CD8-positive, alpha-beta memory T cell (primary cell): Measurements from ENCODE around the gene BIRC6. TPM values are rescaled to one million over a fixed set of nuclear protein-coding genes. Genes with fewer than 3 reads are reported as not detected.

Experiments used
- CTCF ChIA-PET: fragments of 350-600 bp; sonication (Branson Sonifier 250); formaldehyde crosslinking; loops from one replicate; lab custom pipeline; 2021; ENCODE audit warnings: antibody characterized with exemption; lab: Charles Lee
- POLR2A ChIA-PET: fragments of 350-600 bp; sonication (Branson Sonifier 250); formaldehyde crosslinking; loops from one replicate; lab custom pipeline; 2021; ENCODE audit warnings: antibody characterized with exemption; lab: Charles Lee
- DNase-seq, 5 donors: peaks; one replicate each; pipeline versions ENCODE4 v3.0.0 to v3.0.0-alpha.2; 2020 to 2022; ENCODE audit warnings: mixed read lengths in 1 of 5
- H3K27ac ChIP-seq: one replicate; pipeline ENCODE4 v1.7.0; 2013; ENCODE audit warnings: low read depth, mild to moderate bottlenecking, low read length, moderate library complexity
- H3K27me3 ChIP-seq: 2 replicates; pipeline ENCODE4 v1.7.0; 2013; ENCODE audit warnings: low read length, mild to moderate bottlenecking; ENCODE audit not compliant: insufficient read depth, poor library complexity, severe bottlenecking
- H3K36me3 ChIP-seq: 2 replicates; pipeline ENCODE4 v1.7.0; 2013; ENCODE audit warnings: mild to moderate bottlenecking, low read length, moderate library complexity; ENCODE audit not compliant: insufficient read depth
- H3K4me1 ChIP-seq: 2 replicates; pipeline ENCODE4 v1.7.0; 2013; ENCODE audit warnings: mild to moderate bottlenecking, low read length, moderate library complexity; ENCODE audit not compliant: insufficient read depth
- H3K4me3 ChIP-seq: 2 replicates; pipeline ENCODE4 v1.7.0; 2013; ENCODE audit warnings: mild to moderate bottlenecking, low read length
- H3K9me3 ChIP-seq: 2 replicates; pipeline ENCODE4 v1.7.0; 2013; ENCODE audit warnings: mild to moderate bottlenecking, low read length
- H3K27ac Mint-ChIP-seq, 8 donors: one replicate each; pipeline ENCODE4 v1.8.0; 2020 to 2021; ENCODE audit warnings: mixed read lengths in 8 of 8, mild to moderate bottlenecking in 6 of 8, inconsistent platforms in 3 of 8, moderate library complexity in 3 of 8
- H3K27me3 Mint-ChIP-seq, 2 donors: one replicate each; pipeline ENCODE4 v1.8.0; 2020 to 2021; ENCODE audit warnings: mixed read lengths in 2 of 2, mild to moderate bottlenecking in 1 of 2, moderate library complexity in 1 of 2
- H3K36me3 Mint-ChIP-seq, 3 donors: one replicate each; pipeline ENCODE4 v1.8.0; 2020 to 2021; ENCODE audit warnings: mixed read lengths in 3 of 3, inconsistent platforms in 1 of 3, mild to moderate bottlenecking in 1 of 3
- H3K4me1 Mint-ChIP-seq, 3 donors: one replicate each; pipeline ENCODE4 v1.8.0; 2020 to 2021; ENCODE audit warnings: mixed read lengths in 3 of 3, inconsistent platforms in 1 of 3, mild to moderate bottlenecking in 1 of 3
- H3K4me3 Mint-ChIP-seq, 7 donors: one replicate each; pipeline ENCODE4 v1.8.0; 2020 to 2021; ENCODE audit warnings: mixed read lengths in 7 of 7, mild to moderate bottlenecking in 6 of 7, moderate library complexity in 4 of 7, inconsistent platforms in 2 of 7
- H3K9me3 Mint-ChIP-seq, 5 donors: one replicate each; pipeline ENCODE4 v1.8.0; 2020 to 2022; ENCODE audit warnings: mixed read lengths in 5 of 5, mild to moderate bottlenecking in 3 of 5, moderate library complexity in 2 of 5, inconsistent platforms in 1 of 5
- polyA plus RNA-seq: library from polyadenylated mRNA; unstranded; fragments of 300-500 nt; fragmentation: Illumina TruSeq; gene quantifications from one replicate; pipeline ENCODE4 v1.2.3, GENCODE V29; 2021
- total RNA-seq, 2 experiments: library from RNA; stranded (reverse); gene quantifications; one replicate each; pipeline ENCODE4 v1.2.3, GENCODE V29; 2021

BIRC6 gene
- total and polyA plus RNA-seq, 3 experiments from 2014 or later: 32.4 to 72.5 (median 71.8) TPM

GRCh38 chr2:32611366-32611765, 254.5 kb downstream of the BIRC6 start:
- CTCF ChIA-PET: no interaction called here
- Mint-ChIP-seq H3K27ac (peak overlapping the region in 2 of 8 donors; percentile 66 to 81), H3K4me3 (no peak overlapping the region), H3K9me3 (no peaks in the 10 kb centered on the region), H3K36me3 (peaks cover 0 to 75% (median 26%) of the 10 kb centered on the region in 3 donors), H3K4me1 (no peaks in the 10 kb centered on the region), H3K27me3 (no peaks in the 10 kb centered on the region)
- Histone ChIP-seq H3K36me3 (peaks cover 25% of the 10 kb centered on the region), H3K4me3 (no peak overlapping the region), H3K27me3 (no peaks in the 10 kb centered on the region), H3K4me1 (no peaks in the 10 kb centered on the region), H3K27ac (no peak overlapping the region), H3K9me3 (no peaks in the 10 kb centered on the region)
- no peak for DNase-seq
- POLR2A ChIA-PET: no interaction called here

DNA sequence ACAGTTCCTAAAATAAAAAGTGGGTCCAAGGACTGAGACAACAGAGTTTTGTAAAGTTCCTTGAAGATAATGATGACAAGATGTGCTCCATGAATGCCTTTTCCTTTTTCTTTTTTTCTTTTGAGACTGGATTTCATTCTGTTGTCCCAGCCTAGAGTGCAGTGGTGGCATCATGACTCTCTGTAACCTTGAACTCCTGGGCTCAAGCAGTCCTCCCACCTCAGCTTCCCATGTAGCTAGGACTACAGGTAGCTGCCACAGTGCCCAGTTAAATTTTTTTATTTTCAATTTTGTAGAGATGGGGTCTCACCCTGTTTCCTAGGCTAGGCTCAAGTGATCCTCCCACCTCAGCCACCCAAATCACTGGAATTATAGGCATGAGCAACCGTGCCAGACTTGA, 254.9 kb downstream of the BIRC6 start:
- no peaks in the 10 kb centered on the region for H3K9me3 Mint-ChIP-seq
- no peak for DNase-seq
- Histone ChIP-seq H3K36me3 (peaks cover 25% of the 10 kb centered on the region), H3K27me3 (no peaks in the 10 kb centered on the region), H3K27ac (no peak overlapping the region), H3K9me3 (no peaks in the 10 kb centered on the region), H3K4me1 (no peaks in the 10 kb centered on the region), H3K4me3 (no peak overlapping the region)
- ChIA-PET CTCF (no interaction called here), POLR2A (no interaction called here)
- no peak overlapping the region for H3K4me3 Mint-ChIP-seq
- H3K27me3 Mint-ChIP-seq: no peaks in the 10 kb centered on the region
- H3K4me1 Mint-ChIP-seq: no peaks in the 10 kb centered on the region
- H3K27ac Mint-ChIP-seq: peak overlapping the region in 4 of 8 donors; percentile 12 to 78 (median 34)
- H3K36me3 Mint-ChIP-seq: peaks cover 0 to 76% (median 26%) of the 10 kb centered on the region in 3 donors

DNA sequence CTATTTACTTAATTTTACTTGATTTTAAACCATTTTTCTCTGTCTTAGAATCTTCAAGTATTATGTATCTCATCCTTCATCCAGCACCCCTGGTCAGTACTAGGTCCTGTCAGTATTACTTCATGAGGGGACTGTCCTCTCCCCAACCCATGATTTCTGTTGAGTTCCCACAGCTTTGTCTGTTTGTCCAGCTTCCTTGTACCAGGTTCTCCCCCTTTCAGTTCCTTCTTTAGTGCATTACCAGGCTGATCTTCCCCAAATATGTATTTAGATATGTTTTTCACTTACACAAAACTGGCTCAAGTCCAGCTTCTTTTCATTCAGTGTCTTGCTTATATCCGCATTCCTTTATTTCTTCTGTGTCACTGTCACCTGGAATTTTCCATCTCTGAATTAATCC, 257.3 kb downstream of the BIRC6 start:
- Histone ChIP-seq H3K27ac (no peak overlapping the region), H3K27me3 (no peaks in the 10 kb centered on the region), H3K9me3 (no peaks in the 10 kb centered on the region), H3K36me3 (peaks cover 28% of the 10 kb centered on the region), H3K4me3 (no peak overlapping the region), H3K4me1 (no peaks in the 10 kb centered on the region)
- Mint-ChIP-seq H3K27ac (peak overlapping the region in 1 of 8 donors; percentile 31), H3K27me3 (no peaks in the 10 kb centered on the region), H3K4me3 (no peak overlapping the region), H3K36me3 (peaks cover 4 to 79% (median 28%) of the 10 kb centered on the region in 3 donors), H3K4me1 (no peaks in the 10 kb centered on the region), H3K9me3 (no peaks in the 10 kb centered on the region)
- CTCF ChIA-PET: interaction anchor here (1.3 kb wide), 1 partner anchor 9 kb away, joined by 3 read pairs; no protein-coding TSS in a partner anchor
- POLR2A ChIA-PET: no interaction called here
- no peak for DNase-seq

DNA sequence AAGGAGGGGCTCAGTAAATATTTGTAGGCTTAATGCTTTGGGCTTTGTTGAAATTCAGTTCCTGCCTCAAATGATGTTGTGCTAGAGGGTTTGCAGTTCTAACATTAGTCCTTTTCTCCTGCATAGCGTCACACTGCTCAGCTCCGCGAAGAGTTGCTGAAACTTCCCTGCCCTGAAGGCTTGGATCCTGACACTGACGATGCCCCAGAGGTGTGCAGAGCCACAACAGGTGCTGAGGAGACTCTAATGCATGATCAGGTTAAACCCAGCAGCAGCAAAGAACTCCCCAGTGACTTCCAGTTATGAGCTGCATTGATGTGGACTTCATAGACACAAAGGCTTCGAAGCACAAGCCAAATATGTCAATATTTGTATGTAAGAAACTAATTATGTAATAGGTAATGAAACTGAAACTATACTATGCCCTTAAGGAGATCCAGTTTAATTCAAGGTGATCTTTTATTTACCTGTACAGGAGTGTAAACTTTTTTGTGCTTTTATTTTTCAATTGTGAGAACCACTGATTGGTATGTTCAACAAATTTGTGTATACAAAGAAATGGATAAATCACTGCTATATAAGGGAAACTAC, 260.9 kb downstream of the BIRC6 start:
- Histone ChIP-seq H3K27me3 (no peaks in the 10 kb centered on the region), H3K4me1 (no peaks in the 10 kb centered on the region), H3K9me3 (no peaks in the 10 kb centered on the region), H3K27ac (no peak overlapping the region), H3K36me3 (peaks cover 24% of the 10 kb centered on the region), H3K4me3 (no peak overlapping the region)
- Mint-ChIP-seq H3K4me1 (peaks cover 0 to 2% (median 0%) of the 10 kb centered on the region in 3 donors), H3K27me3 (peaks cover 0 to 1% of the 10 kb centered on the region in 2 donors), H3K4me3 (no peak overlapping the region), H3K27ac (peak overlapping the region in 3 of 8 donors; percentile 1 to 47 (median 31)), H3K9me3 (no peaks in the 10 kb centered on the region), H3K36me3 (peaks cover 4 to 68% (median 24%) of the 10 kb centered on the region in 3 donors)
- CTCF ChIA-PET: no interaction called here
- DNase-seq: no peak
- POLR2A ChIA-PET: no interaction called here

- no peak for DNase-seq
- H3K9me3 ChIP-seq: no peaks in the 10 kb centered on the region
- no peak overlapping the region for H3K27ac ChIP-seq
- ChIA-PET POLR2A (no interaction called here), CTCF (interaction anchor here (0.8 to 1.0 kb wide), 2 partner anchors 9 to 64 kb away, joined by 3 read pairs; no protein-coding TSS in a partner anchor)
- H3K36me3 ChIP-seq: peaks cover 12% of the 10 kb centered on the region
- Mint-ChIP-seq H3K4me1 (peaks cover 7 to 11% (median 11%) of the 10 kb centered on the region in 3 donors), H3K4me3 (no peak overlapping the region), H3K36me3 (peaks cover under 1 to 35% (median 10%) of the 10 kb centered on the region in 3 donors), H3K27ac (peak overlapping the region in 2 of 8 donors; percentile 61 to 91), H3K9me3 (no peaks in the 10 kb centered on the region), H3K27me3 (peaks cover 0 to 1% of the 10 kb centered on the region in 2 donors)
- H3K4me1 ChIP-seq: no peaks in the 10 kb centered on the region
- H3K4me3 ChIP-seq: no peak overlapping the region
- no peaks in the 10 kb centered on the region for H3K27me3 ChIP-seq
Measured at GRCh38 chr2:32622570-32623310, 265.9 kb downstream of the BIRC6 start.

DNA sequence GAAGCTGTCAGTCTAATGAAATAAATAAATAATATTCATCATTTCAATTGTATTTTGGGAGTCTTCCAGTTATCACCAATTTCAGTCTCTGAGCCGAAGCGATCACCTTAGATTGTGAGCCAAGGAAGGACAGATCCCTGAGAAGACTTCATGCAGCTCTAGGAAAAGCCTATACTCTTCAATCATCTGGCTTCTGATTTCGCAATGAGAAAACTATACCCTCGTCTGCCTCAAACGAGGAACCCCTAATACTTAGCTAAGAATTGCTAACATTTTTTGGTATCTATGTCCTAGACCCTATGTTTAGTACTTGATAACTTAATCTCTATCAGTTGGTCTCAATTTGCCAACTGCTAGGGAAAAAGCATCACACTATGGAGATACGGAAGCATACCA, 266.5 kb downstream of the BIRC6 start:
- H3K4me1 Mint-ChIP-seq: peaks cover 12 to 16% (median 16%) of the 10 kb centered on the region in 3 donors
- ChIA-PET POLR2A (no interaction called here), CTCF (interaction anchor here (1.0 kb wide), 1 partner anchor 9 kb away, joined by 3 read pairs; no protein-coding TSS in a partner anchor)
- Histone ChIP-seq H3K27ac (no peak overlapping the region), H3K27me3 (no peaks in the 10 kb centered on the region), H3K4me1 (no peaks in the 10 kb centered on the region), H3K36me3 (peaks cover 12% of the 10 kb centered on the region), H3K9me3 (no peaks in the 10 kb centered on the region), H3K4me3 (no peak overlapping the region)
- no peaks in the 10 kb centered on the region for H3K9me3 Mint-ChIP-seq
- peak overlapping the region in 4 of 8 donors; percentile 2 to 65 (median 44) for H3K27ac Mint-ChIP-seq
- DNase-seq: no peak
- H3K4me3 Mint-ChIP-seq: no peak overlapping the region
- peaks cover 0 to 34% (median 9%) of the 10 kb centered on the region in 3 donors for H3K36me3 Mint-ChIP-seq
- peaks cover 0 to 1% of the 10 kb centered on the region in 2 donors for H3K27me3 Mint-ChIP-seq

DNA sequence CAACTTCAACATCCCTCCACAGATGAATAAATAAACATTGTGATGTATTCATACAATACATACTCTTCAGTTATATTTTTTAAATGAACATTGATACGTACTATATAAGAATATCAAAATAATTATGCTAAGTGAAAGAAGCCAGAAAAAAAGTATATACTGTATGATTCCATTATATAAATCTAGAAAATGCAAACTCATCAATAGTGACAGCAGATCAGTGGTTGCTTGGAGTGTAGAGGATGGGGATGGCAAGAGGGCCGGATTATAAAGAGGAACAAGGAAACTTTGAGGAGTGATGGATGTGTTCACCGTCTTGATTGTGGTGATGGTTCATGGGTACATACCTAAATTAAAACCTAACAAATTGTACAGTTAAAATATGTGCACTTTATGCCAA, 268.0 kb downstream of the BIRC6 start:
- Histone ChIP-seq H3K9me3 (no peaks in the 10 kb centered on the region), H3K4me1 (no peaks in the 10 kb centered on the region), H3K27me3 (no peaks in the 10 kb centered on the region), H3K4me3 (no peak overlapping the region), H3K27ac (no peak overlapping the region), H3K36me3 (no peaks in the 10 kb centered on the region)
- POLR2A ChIA-PET: no interaction called here
- DNase-seq: no peak
- peak overlapping the region in 1 of 7 donors; percentile 67 for H3K4me3 Mint-ChIP-seq
- peaks cover 0 to 1% of the 10 kb centered on the region in 2 donors for H3K27me3 Mint-ChIP-seq
- CTCF ChIA-PET: no interaction called here
- peaks cover 19 to 24% (median 24%) of the 10 kb centered on the region in 3 donors for H3K4me1 Mint-ChIP-seq
- H3K36me3 Mint-ChIP-seq: peaks cover 0 to 25% (median 8%) of the 10 kb centered on the region in 3 donors
- H3K9me3 Mint-ChIP-seq: no peaks in the 10 kb centered on the region
- peak overlapping the region in 3 of 8 donors; percentile 53 to 79 (median 61) for H3K27ac Mint-ChIP-seq
